GM23248 (cell line): Measurements from ENCODE around the gene CTDSP1. TPM values are rescaled to one million over a fixed set of nuclear protein-coding genes. Genes with fewer than 3 reads are reported as not detected.

Experiments
- DNase-seq: peaks from one replicate; pipeline ENCODE4 v3.0.0-alpha.2; 2015
- H2AFZ ChIP-seq: fragments of 200-600 bp; sonication (generic); 2 replicates; pipeline ENCODE4 v1.6.1; 2016; ENCODE audit warnings: antibody characterized with exemption
- H3F3A ChIP-seq: fragments of 200-600 bp; sonication (generic); 2 replicates; pipeline ENCODE4 v1.6.1; 2016; ENCODE audit warnings: mild to moderate bottlenecking, antibody characterized with exemption, mixed run types; ENCODE audit not compliant: insufficient read depth
- H3K27ac ChIP-seq: fragments of 200-600 bp; sonication (generic); 2 replicates; pipeline ENCODE4 v1.5.1; 2016; ENCODE audit warnings: mild to moderate bottlenecking
- H3K27me3 ChIP-seq: fragments of 200-600 bp; sonication (generic); replicated peaks from 2 replicates; pipeline ENCODE4 v1.6.1; 2016; ENCODE audit warnings: mild to moderate bottlenecking; ENCODE audit not compliant: insufficient read depth
- H3K36me3 ChIP-seq: fragments of 200-600 bp; sonication (generic); 2 replicates; pipeline ENCODE4 v1.6.1; 2016; ENCODE audit warnings: low read depth, mild to moderate bottlenecking
- H3K4me1 ChIP-seq: fragments of 200-600 bp; sonication (generic); 2 replicates; pipeline ENCODE4 v1.6.1; 2016; ENCODE audit warnings: mild to moderate bottlenecking; ENCODE audit not compliant: insufficient read depth
- H3K4me2 ChIP-seq: fragments of 200-600 bp; sonication (generic); one replicate; pipeline ENCODE4 v1.6.1; 2016; ENCODE audit warnings: mild to moderate bottlenecking; ENCODE audit not compliant: unreplicated experiment
- H3K4me3 ChIP-seq: fragments of 200-600 bp; sonication (generic); 2 replicates; pipeline ENCODE4 v1.5.1; 2016; ENCODE audit warnings: mild to moderate bottlenecking
- H3K79me2 ChIP-seq: fragments of 200-600 bp; sonication (generic); 2 replicates; pipeline ENCODE4 v1.6.1; 2016; ENCODE audit warnings: mild to moderate bottlenecking; ENCODE audit not compliant: insufficient read depth
- H3K9ac ChIP-seq: fragments of 200-600 bp; sonication (generic); 2 replicates; pipeline ENCODE4 v1.6.1; 2016; ENCODE audit warnings: mild to moderate bottlenecking
- H3K9me2 ChIP-seq: fragments of 200-600 bp; sonication (generic); 2 replicates; pipeline ENCODE4 v1.6.1; 2016; ENCODE audit warnings: mixed run types, mild to moderate bottlenecking, moderate library complexity; ENCODE audit not compliant: insufficient read depth
- H3K9me3 ChIP-seq: fragments of 200-600 bp; sonication (generic); one replicate; pipeline ENCODE4 v1.6.1; 2017; ENCODE audit warnings: low read depth
- H4K20me1 ChIP-seq: fragments of 200-600 bp; sonication (generic); 2 replicates; pipeline ENCODE4 v1.6.0; 2016; ENCODE audit not compliant: insufficient read depth
- EZH2 ChIP-seq: fragments of 200-600 bp; sonication (generic); IDR thresholded peaks from 2 replicates; pipeline ENCODE4 v1.6.1; 2018; ENCODE audit warnings: antibody characterized with exemption, mild to moderate bottlenecking; ENCODE audit not compliant: insufficient read depth, poor library complexity, severe bottlenecking
- EZH2phosphoT487 ChIP-seq: fragments of 200-600 bp; sonication (generic); IDR thresholded peaks from 2 replicates; pipeline ENCODE4 v1.6.1; 2018; ENCODE audit warnings: antibody characterized with exemption, moderate library complexity, mild to moderate bottlenecking, low read depth; ENCODE audit not compliant: insufficient read depth
- WGBS, 2 experiments: methylation state at CpG; one replicate each; pipeline ENCODE4 v1.1.6; 2015 to 2017; ENCODE audit warnings: low lambda C conversion rate in 2 of 2, low coverage in 1 of 2; ENCODE audit errors: missing lambda C conversion rate in 2 of 2; 5-methylcytosine and 5-hydroxymethylcytosine counted together
- in situ Hi-C: fragments of 300-500 bp; cut with MboI; formaldehyde crosslinking; loops from 2 replicates; pipeline ENCODE4 v1.15.0; 2020
- polyA plus RNA-seq: library from polyadenylated mRNA; unstranded; fragments of >200 nt; fragmentation: Nextera tagmentation; extraction: Ambion mirVana; gene quantifications from 2 replicates; pipeline ENCODE4 v1.2.1, GENCODE V29; 2016
- total RNA-seq: library from RNA; depleted of rRNA; stranded (reverse); fragments of >200 nt; shearing (Covaris generic); gene quantifications from 2 replicates; pipeline ENCODE4 v1.2.3, GENCODE V29; 2014

Gene CTDSP1
- total and polyA plus RNA-seq, 2 experiments from 2014 or later = 28.5 to 119 TPM

GRCh38 chr2:218397463-218397819, 2.2 kb upstream of the CTDSP1 start:
- peak overlapping the region; percentile 96 for H3K4me2 ChIP-seq
- no peaks in the 10 kb centered on the region for H3K9me2 ChIP-seq
- WGBS, 2 experiments = 2 to 3% methylated on average over 12 of the region's 12 CpGs
- H3K9ac ChIP-seq = peak overlapping the region; percentile 99
- H3K36me3 ChIP-seq = no peaks in the 10 kb centered on the region
- in situ Hi-C loops = no loop called here
- DNase-seq = no peak
- H2AFZ ChIP-seq = peak overlapping the region; percentile 94
- H3K27me3 ChIP-seq = no peaks in the 10 kb centered on the region
- no peaks in the 10 kb centered on the region for H4K20me1 ChIP-seq
- H3K4me1 ChIP-seq = peaks cover 13% of the 10 kb centered on the region; the same call in 1 of the 2 replicates
- peaks cover 15% of the 10 kb centered on the region for H3F3A ChIP-seq
- H3K79me2 ChIP-seq = peaks cover 24% of the 10 kb centered on the region
- no peaks in the 10 kb centered on the region for H3K9me3 ChIP-seq
- TF ChIP-seq EZH2phosphoT487 (no peak), EZH2 (no peak)
- H3K4me3 ChIP-seq = peak overlapping the region; percentile 95
- peak overlapping the region; percentile 97 for H3K27ac ChIP-seq

GRCh38 chr2:218397820-218398436, 1.7 kb upstream of the CTDSP1 start:
- peaks cover 13% of the 10 kb centered on the region; the same call in 1 of the 2 replicates for H3K4me1 ChIP-seq
- WGBS, 2 experiments = 0 to 2% methylated on average over 35 of the region's 35 CpGs
- H2AFZ ChIP-seq = peak overlapping the region; percentile 32
- TF ChIP-seq EZH2 (no peak), EZH2phosphoT487 (no peak)
- H3K27ac ChIP-seq = peak overlapping the region; percentile 97
- peak overlapping the region; percentile 99 for H3K9ac ChIP-seq
- peak; percentile 91 for DNase-seq
- in situ Hi-C loops = no loop called here
- H3K9me2 ChIP-seq = no peaks in the 10 kb centered on the region
- H3F3A ChIP-seq = peaks cover 15% of the 10 kb centered on the region
- peaks cover 29% of the 10 kb centered on the region for H3K79me2 ChIP-seq
- no peaks in the 10 kb centered on the region for H3K27me3 ChIP-seq
- no peaks in the 10 kb centered on the region for H3K9me3 ChIP-seq
- H3K36me3 ChIP-seq = no peaks in the 10 kb centered on the region
- peak overlapping the region; percentile 95 for H3K4me3 ChIP-seq
- H4K20me1 ChIP-seq = no peaks in the 10 kb centered on the region
- peak overlapping the region; percentile 96 for H3K4me2 ChIP-seq

DNA sequence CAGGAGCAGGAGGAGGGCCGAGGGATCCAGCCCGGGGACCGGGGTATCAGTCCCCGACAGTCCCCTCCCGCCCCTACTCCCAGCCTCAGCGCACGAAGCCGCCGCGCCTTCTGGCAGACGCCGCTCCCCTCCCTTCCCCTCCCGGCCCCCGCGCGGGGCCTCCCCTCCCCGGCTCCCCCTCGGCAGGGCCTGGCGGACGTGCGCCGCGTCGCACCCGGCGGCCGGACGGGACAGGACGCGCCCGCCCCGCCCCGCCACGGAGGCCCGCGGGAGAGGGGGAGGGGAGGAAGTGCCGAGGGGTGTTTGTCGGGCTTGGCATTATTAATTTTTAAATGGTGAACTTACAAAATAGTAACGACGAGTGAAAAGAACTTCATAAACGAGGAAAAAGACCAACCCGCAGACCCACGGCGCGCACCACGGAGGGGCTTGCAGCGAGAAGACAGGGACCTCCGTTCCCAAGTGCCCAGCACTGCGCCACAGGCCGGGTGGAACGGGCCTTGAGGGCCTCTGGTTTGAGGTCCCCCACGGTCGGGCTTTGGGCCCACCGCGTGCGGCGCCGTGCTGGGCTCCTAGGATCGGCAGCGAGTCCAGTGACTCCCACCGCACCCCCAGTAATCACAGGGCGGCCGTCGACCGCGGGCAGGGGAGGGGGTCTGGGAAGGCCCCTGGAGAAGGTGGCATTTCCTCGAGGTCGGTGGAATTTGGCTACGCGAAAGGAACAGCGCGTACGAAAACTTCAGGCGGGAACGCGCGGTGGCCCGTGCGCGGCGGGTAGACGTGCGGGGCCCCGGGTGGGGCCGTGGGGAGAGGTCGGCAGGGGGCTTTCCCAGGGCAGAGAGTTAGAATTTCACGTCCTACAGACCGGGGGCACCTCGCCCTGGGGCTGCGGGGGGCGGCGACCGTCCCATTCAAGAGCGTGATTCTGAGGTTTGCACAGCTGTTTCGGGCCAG, 954 bp upstream of the CTDSP1 start:
- Histone ChIP-seq H3K27me3 (no peaks in the 10 kb centered on the region), H4K20me1 (no peaks in the 10 kb centered on the region), H3K36me3 (0 out of 2 replicates have a peak, but pooled peaks cover 3% of the 10 kb centered on the region), H3K9me2 (no peaks in the 10 kb centered on the region), H3K27ac (peak overlapping the region; percentile 97), H3K4me3 (peak overlapping the region; percentile 95), H3K4me2 (peak overlapping the region; percentile 96), H3K9ac (peak overlapping the region; percentile 99), H2AFZ (peak overlapping the region; percentile 32), H3F3A (peaks cover 15% of the 10 kb centered on the region), H3K79me2 (peaks cover 37% of the 10 kb centered on the region), H3K4me1 (peaks cover 13% of the 10 kb centered on the region; the same call in 1 of the 2 replicates), H3K9me3 (no peaks in the 10 kb centered on the region)
- TF ChIP-seq EZH2phosphoT487 = no peak
- no peak for TF ChIP-seq EZH2
- peak; percentile 91 for DNase-seq
- in situ Hi-C loops = no loop called here
- 1 to 2% methylated on average over 50 to 85 of the region's 95 CpGs for WGBS, 2 experiments

DNA sequence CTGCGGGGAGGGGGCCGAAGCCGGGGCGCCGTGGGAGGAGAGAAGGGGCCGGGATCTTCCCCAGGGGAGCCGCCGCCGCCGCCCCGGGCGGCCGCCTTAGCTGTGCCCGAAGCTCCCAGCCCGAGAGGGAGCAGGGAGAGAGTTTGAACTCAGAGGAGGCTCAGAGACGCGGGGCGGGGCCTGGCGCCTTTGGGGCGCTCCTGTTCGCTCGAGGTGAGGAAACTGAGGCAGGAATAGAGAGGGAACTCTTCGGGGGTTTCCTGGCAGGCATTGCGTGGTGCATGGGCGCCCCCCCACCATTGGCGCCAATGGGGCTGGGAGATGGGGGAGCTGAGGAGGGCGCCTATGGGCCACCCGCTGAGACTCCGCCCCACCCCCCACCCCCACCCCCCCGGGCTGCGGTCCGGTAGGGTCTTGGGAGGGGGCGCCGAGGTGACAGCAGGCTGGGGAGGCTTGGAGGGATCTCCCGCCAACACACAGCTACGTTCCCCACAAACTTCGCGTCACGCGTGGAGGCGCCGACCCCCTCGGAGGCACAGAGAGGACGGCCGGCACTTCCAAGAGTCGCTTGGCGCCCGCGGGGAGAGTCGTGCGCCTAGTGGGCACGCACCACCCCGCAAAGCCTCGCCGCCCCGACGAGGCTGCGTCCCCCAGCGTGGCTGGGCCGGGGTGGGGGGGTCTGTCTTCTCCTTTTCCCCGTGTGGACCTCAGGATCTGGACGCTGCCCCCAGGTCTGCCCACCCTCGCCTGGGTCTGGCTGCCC, 680 bp downstream of the CTDSP1 start:
- H3K36me3 ChIP-seq = 0 out of 2 replicates have a peak, but pooled peaks cover 3% of the 10 kb centered on the region
- no peak for TF ChIP-seq EZH2
- TF ChIP-seq EZH2phosphoT487 = no peak
- peak overlapping the region; percentile 91 for H3K27ac ChIP-seq
- H3F3A ChIP-seq = peaks cover 20% of the 10 kb centered on the region
- H3K4me2 ChIP-seq = peak overlapping the region; percentile 77
- peak overlapping the region; percentile 98 for H3K4me3 ChIP-seq
- in situ Hi-C loops = no loop called here
- DNase-seq = peak; percentile 68
- H3K4me1 ChIP-seq = peaks cover 14% of the 10 kb centered on the region; the same call in 1 of the 2 replicates
- no peaks in the 10 kb centered on the region for H3K27me3 ChIP-seq
- H3K9ac ChIP-seq = peak overlapping the region; percentile 99
- no peaks in the 10 kb centered on the region for H3K9me2 ChIP-seq
- peak overlapping the region; percentile 62 for H2AFZ ChIP-seq
- 0 to 1% methylated on average over 23 to 52 of the region's 63 CpGs for WGBS, 2 experiments
- H3K9me3 ChIP-seq = no peaks in the 10 kb centered on the region
- H3K79me2 ChIP-seq = peaks cover 40% of the 10 kb centered on the region
- H4K20me1 ChIP-seq = no peaks in the 10 kb centered on the region
